ENCODE measurements around the gene LCE3D. TPM values are rescaled to one million over a fixed set of nuclear protein-coding genes. Genes with fewer than 3 reads are reported as not detected.

Gene LCE3D
- total and polyA plus RNA-seq, 2 of the 4 experiments (the other 2 are of a cell fraction), result not detected

DNA sequence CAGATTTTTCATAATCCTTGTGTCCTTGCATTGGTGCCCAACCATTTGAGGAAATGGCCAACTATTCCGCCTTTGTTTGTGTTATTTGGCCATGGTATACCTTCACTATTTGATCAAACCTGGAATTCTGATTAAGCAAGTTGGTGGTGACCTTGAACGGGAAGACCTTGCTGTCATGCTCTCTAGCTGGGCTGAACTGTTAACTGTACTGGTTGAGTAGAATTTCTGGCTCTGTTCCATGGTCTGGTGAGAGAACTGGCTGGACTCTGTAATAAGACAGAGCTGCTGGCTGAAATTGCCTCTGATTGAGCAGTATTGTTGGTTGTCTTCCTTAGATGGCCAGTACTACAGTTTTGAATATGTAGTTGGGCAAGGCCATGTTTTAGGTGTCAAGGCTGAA lies 16.7 kb upstream of the LCE3D start:
- H3K4me3 ChIP-seq (ENCODE audit: insufficient read depth, low read depth, low read length), result no peak overlapping the region
- no peak overlapping the region for H2BK120ac ChIP-seq (ENCODE audit: low read depth, low read length)
- H2BK5ac ChIP-seq (ENCODE audit: low read depth, low read length, poor library complexity, severe bottlenecking), result no peak overlapping the region
- ATAC-seq (ENCODE audit: low read depth) (no peak), DNase-seq (no peak)
- H3K4me1 ChIP-seq (ENCODE audit: control insufficient read depth, insufficient read depth, low read length), result no peaks in the 10 kb centered on the region
- no peak overlapping the region for H2AK5ac ChIP-seq (ENCODE audit: low read depth, low read length)
- H3K9ac ChIP-seq (ENCODE audit: low read depth, low read length), result no peak overlapping the region
- H2AK9ac ChIP-seq (replicated peaks; ENCODE audit: low read depth, low read length, poor library complexity), result no peak overlapping the region
- H2AFZ ChIP-seq (replicated peaks; ENCODE audit: low read length, poor library complexity), result no peak overlapping the region
- no peak overlapping the region for H3K23ac ChIP-seq (ENCODE audit: low read depth, low read length)
- no peak for TF ChIP-seq BHLHE40 (IDR thresholded peaks at IDR 0.05; ENCODE audit: low read depth, low read length)
- TF ChIP-seq, protein P1, sequence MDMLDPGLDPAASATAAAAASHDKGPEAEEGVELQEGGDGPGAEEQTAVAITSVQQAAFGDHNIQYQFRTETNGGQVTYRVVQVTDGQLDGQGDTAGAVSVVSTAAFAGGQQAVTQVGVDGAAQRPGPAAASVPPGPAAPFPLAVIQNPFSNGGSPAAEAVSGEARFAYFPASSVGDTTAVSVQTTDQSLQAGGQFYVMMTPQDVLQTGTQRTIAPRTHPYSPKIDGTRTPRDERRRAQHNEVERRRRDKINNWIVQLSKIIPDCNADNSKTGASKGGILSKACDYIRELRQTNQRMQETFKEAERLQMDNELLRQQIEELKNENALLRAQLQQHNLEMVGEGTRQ (IDR thresholded peaks at IDR 0.05; ENCODE audit: low read depth, low read length), result no peak
- TF ChIP-seq, protein P2, sequence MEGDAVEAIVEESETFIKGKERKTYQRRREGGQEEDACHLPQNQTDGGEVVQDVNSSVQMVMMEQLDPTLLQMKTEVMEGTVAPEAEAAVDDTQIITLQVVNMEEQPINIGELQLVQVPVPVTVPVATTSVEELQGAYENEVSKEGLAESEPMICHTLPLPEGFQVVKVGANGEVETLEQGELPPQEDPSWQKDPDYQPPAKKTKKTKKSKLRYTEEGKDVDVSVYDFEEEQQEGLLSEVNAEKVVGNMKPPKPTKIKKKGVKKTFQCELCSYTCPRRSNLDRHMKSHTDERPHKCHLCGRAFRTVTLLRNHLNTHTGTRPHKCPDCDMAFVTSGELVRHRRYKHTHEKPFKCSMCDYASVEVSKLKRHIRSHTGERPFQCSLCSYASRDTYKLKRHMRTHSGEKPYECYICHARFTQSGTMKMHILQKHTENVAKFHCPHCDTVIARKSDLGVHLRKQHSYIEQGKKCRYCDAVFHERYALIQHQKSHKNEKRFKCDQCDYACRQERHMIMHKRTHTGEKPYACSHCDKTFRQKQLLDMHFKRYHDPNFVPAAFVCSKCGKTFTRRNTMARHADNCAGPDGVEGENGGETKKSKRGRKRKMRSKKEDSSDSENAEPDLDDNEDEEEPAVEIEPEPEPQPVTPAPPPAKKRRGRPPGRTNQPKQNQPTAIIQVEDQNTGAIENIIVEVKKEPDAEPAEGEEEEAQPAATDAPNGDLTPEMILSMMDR (conservative IDR thresholded peaks at IDR 0.05; ENCODE audit: low read depth, low read length), result no peak
- H3K4ac ChIP-seq (ENCODE audit: low read depth, low read length), result no peak overlapping the region
- H3K79me1 ChIP-seq (ENCODE audit: low read depth in 1 of 2, low read length in 2 of 2), result no peaks in the 10 kb centered on the region
- no CpG with 5 or more reads among the region's 2 CpGs for WGBS, 2 experiments (ENCODE audit: extremely low coverage in 2 of 2, insufficient read length in 1 of 2)
- dilution Hi-C loops (cut with HindIII; ENCODE audit: low sequenced_read_pairs, unreplicated experiment), result no loop called here
- no peak overlapping the region for H3K14ac ChIP-seq (replicated peaks; ENCODE audit: low read depth, low read length)
- no TSS peak for BruUV-seq (replicated peaks)
- ChIA-PET CTCF (no interaction called here), POLR2A (ENCODE audit: unreplicated experiment) (no interaction called here)
- no peak overlapping the region for H3K4me2 ChIP-seq (ENCODE audit: low read depth, low read length)
- no peak overlapping the region for H2BK15ac ChIP-seq (ENCODE audit: low read depth, low read length)
- no peaks in the 10 kb centered on the region for H3K9me1 ChIP-seq (ENCODE audit: insufficient read depth, low read length)
- no peak overlapping the region for H3K56ac ChIP-seq (ENCODE audit: extremely low read depth, insufficient read depth, low read length)
- in situ Hi-C loops (cut with MboI; ENCODE audit: low sequenced_read_pairs), result no loop called here
- H4K5ac ChIP-seq (ENCODE audit: low read depth, low read length), result no peak overlapping the region
- no peak overlapping the region for H2BK20ac ChIP-seq (ENCODE audit: low read depth, low read length)
- intact Hi-C loops (cut with micrococcal nuclease), result no loop called here
- no peak overlapping the region for H4K8ac ChIP-seq (ENCODE audit: low read depth in 2 of 2, low read length in 2 of 2)
- H3K36me3 ChIP-seq (ENCODE audit: control insufficient read depth, insufficient read depth, low read length), result no peaks in the 10 kb centered on the region
- no peaks in the 10 kb centered on the region for H3K9me3 ChIP-seq (ENCODE audit: control insufficient read depth, insufficient read depth, low read length)
- H4K91ac ChIP-seq (ENCODE audit: insufficient read depth, low read depth, low read length), result no peak overlapping the region
- no peaks in the 10 kb centered on the region for H4K20me1 ChIP-seq (ENCODE audit: insufficient read depth, low read length)
- no peak overlapping the region for H3K18ac ChIP-seq (ENCODE audit: low read depth, low read length)
- no peak overlapping the region for H3K27ac ChIP-seq (ENCODE audit: insufficient read depth, low read length)
- H3K27me3 ChIP-seq (ENCODE audit: control insufficient read depth, insufficient read depth, low read length), result no peaks in the 10 kb centered on the region
